Measurements from ENCODE around the gene RUNX1.
A peak's percentile ranks its signal among the peaks of the same experiment; 100 is the strongest.

Gene RUNX1

DNA sequence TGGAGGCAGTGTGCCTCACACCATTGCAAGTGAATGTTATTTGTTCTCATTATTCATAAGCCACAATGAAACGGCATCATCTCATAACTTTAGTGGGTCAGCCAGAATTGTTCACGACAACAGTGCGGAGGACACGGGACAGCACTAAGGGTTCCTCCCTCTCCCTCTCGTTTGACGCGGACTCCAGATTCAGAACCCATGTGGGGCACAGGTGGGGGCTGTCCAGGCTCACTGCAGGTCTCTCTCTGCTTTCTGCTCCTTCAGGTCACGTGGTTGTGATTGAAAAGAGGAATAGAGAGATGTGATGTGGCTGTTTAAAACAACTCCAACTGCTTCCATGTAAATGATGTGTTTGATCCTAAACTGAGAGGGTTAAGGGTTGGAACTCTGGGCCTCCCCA lies 13.5 kb downstream of the RUNX1 start:
- no peak for DNase-seq

DNA sequence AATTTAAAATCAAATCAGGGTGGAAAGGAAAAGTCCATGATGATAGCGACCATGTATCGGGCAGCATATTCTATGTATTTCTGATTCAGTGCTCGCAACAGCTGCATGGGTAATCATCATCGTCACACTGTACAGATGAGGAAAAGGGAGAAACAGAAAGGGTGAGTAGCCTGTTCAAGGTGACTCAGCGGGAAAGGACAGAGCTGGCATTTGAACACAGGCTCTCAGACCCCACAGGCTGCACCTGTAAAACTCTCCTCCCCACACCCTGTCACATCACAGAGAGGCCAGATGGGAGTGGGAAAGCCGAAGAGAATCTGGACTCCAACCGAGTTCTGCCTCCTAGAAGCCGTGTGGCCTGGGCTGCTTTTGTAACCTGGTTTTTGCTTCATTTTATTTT lies 14.0 kb downstream of the RUNX1 start:
- no peak for DNase-seq

DNA sequence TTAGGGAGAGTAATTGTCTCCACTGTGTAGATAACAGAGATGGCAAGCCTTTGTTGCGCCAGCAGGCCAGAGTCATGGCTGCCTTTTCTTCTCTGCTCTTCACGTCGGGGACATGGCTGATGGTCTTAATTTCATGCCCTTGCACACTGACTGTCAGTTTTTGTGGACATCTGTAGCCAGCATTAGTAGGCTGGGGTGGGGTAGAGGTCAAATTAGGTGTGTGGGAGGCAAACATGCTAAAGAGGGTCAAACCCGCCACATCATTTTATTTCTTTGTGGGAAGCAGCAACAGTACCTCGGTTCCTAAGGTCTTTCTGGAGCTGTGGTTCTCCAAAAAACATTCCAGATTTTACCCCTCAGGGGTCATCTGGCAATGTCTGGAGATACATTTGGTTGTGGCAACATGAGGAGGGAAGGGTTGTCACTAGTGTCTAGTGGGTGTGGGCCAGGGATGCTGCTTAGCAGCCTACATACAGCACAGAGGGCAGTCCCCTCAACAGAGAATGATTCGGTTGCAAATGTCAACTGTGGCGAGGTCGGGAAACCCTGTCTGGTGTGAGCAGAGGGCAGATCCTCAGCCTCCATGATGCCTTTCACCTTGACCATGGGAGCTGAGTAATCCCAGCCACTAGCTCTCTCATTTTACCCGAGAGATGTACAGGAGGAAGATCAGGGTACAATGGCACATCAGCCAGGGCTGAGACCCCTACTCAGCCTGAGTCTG lies 14.7 kb downstream of the RUNX1 start:
- no peak for DNase-seq

DNA sequence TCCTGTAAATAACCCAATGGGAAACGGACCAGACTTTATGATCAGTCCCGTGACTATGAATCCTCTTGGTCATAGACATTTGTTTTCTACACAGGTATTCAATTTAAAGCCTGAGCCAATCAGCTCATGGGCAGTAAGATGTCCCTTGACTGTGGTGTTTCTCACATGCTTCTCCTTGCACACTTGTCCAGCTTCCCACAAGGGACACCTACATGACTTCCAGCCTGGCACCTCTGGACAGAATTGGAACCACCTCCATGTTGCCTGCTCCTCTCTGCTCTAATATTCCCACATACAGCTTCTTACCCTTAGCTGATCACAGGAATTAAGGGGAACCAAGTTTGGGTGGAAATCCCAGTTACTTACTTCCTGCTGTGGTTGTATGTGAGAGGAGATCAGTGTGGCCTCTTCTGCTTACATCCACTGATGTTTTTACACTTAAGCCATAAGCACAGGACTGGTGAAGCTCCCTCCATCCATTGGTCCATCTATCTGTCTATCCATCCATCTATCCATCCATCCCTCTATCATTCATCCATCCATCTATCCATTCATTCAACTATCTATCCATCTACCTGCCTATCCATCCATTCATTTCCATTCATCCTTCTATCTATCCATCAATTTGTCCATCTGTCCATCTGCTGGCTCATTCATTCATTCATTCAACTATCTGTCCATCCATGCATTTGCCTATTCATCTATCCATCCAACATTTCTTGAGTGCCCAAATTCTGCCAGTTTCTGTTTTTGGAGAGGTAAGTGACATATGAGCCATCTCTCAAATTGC lies 16.4 kb downstream of the RUNX1 start:
- peak; percentile 36 to 58 for DNase-seq

DNA sequence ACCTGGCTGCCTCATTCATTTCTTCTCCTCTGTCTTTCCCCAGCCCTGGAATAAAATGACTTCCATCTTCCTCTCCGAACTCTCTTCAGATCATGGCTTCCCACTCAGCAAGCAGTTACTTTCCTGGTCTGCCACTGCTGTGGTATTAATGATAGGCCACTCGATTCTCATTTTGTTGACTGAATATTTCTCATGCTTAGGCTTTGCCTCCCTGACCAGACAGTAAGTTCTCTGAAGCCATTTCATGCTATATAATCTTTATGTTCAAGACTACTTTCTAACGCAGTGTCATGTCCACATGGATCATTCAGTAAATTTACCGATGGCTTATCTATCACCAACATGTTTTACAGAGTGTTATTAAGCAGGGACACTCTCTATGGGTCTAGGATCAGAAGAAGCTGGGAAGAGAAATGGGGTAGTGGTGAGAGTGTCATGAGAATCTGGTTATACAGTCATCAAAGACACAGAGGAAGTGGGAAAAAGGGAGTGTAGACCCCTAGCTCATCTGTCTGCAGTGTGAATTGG lies 20.6 kb downstream of the RUNX1 start:
- no peak for DNase-seq

DNA sequence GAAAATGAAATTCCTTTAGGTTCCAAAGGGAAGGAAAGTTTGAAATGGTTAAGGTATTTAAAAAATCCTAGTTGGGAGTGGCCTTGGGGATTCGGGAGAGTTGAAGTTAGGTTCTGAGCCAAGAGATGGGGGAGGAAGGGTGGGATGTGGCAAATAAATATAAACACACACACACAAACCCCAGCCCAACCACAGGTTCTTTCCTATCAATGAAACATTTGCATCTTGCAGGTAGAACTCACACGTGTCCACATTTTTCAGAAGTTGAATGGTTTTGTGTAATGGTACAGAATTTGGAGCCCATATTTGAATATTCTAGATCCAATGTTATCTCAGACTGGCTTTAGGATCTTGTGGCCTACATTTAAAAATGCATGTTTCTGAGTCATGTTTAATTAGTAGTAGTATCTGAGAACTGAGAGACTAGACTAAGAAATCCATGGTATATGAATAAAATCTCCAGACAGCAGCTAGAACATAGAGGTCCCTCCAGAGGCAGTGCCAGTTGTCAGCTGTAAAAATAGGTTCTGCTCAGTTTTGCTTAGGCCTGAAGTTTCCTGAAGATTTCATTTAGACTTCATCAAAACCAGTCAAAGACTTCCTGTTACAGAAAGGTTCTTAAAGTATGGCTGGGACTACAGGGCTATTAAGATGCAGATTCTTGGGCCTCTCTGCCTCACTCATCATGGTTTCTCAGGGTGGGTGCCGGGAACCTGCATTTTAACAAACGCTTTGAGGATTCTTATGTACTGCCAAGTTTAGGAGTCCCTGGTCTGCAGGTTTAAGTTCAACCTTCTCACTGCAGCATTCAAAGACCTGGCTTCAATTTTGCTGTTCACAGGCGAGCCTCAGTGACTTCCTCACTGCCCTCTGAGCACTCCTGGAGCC lies 21.3 kb downstream of the RUNX1 start:
- no peak for DNase-seq

DNA sequence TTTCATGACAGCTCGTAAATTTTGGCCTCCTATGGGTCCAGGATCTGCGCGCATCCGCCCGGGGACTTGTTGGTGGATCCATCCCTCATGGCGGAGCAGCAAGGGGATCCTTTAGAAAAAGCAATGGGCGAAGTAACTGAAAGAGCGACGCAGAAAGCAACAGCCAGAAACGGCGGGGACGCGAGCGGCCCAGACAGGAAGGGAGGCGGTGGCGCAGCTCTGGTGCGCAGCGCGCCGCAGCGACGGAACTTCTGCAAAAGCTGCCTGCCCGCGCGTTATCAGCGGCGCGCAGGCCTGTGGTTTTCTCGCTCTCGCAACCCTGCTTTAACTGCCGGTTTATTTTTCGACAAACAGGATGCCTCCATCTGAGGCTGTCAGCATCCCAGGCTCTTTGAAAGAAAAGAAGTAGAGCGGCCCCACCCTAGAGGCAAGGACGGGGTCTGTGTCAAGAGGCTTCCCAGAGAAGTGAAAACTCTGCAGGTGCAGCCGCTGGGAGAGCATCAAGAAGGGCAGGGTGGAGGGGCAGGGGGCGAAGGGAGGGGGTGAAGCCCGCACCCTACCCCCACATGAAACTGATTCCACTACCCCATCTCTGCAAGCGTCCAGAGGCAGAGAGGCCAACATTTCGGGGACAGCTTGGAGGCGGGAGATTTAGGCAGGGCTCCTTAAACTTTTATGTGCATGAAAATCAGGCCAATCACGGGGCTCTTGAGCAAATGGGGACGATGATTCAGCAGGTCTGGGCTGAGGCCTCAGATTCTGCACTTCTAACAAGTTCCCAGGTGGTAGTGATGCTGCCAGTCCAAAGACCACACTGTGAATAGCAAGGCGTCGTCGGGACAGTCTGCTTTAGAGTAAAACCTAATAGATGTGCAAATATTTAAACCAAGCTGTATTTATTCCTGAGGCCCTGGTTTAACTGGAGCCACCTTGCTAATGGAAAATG lies 22.2 kb downstream of the RUNX1 start:
- DNase-seq = peak; percentile 67 to 77

DNA sequence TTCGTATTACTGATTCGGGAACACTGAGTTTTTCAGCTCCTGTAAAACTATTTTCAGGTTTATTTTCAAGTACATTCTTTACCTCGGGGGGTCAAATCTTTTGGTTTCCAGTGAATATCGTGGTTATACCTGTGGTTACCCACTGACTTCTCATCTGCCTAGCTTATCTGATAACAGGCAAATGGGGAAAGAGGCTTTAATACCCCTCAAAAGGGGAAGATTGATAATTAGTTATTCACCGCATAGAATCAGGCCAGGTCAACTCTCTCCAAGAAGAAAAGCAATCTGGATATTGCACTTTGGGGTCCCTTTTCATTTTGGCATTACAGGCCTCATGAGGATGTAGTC lies 23.0 kb downstream of the RUNX1 start:
- DNase-seq = no peak

DNA sequence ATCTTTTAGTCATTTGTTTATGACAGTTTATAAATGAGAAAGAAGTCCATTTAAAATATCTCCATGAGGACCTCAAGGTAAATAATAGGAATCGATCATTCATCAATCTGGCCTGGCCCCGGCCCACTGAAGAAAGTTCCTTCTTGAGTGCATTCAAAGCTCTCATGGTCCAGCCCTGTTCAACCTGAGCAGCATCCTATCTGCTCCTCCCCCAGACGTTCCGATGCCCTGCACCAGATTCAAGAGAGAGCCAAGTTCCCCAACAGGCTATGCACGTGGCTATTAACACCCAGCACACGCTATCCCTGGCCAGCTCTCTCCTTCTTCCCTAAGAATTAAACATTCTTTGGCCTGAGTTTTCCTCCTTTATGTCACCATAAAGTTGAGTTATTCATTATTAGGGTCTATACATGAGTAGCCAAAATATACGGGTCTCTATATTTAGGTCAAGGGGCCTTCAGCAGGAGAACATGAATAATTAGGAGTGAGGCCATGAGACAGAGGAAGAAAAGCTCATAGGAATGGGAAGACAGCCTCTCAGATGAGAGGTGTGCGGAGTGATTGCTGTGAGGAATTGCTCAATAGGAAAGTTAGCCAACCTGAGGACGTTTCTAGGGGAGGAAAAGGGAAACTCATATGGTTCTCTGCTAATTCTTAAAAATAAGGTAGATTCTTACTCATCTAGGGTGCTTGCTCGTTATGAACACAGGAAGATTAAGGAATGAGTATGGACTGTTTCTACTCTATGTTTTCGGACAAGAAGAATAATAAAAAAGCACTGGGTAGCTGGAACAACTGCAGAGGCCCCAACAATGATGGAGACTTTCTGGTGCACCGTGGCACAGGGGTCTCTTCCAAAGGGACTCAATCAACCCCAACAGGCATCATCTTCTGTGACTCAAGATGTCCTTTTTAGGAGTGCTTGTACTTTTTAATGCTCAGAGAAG lies 23.6 kb downstream of the RUNX1 start:
- peak in 1 of 2 donors; percentile 42 for DNase-seq

DNA sequence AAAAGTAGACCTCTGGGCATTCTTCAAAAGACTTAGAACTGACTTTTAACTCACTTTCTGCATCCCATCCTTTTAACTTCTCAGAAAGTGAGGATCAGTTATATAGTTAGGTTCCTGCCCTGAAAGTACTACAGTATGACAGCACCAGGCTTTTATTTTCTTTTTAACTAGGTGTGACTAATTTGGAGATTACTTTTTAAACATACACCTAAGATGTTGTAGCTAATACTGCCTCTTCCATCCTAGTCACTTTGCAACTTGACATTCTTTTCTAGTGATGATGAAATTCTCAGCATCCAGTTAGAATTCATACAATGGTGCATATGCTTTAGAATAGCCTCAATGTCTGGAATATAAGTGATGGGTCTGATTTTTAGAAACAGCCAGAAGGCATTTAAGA lies 24.6 kb downstream of the RUNX1 start:
- no peak for DNase-seq

DNA sequence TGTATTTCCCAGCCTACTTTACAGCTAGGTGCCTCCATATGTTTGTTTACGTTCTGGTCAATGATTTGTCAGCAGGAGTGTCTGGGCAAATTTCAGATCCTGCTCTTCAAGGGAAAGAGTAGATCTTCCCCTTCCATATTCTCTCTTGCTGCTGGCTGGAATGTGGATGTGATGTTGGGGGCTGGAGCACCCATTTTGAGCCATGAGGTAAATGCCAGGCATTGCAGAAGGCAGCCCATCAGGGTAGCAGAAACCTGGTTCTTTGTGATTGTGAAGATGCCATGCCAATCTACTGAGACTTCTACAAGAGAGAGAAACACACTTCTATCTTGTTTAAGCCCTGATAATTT lies 25.1 kb downstream of the RUNX1 start:
- DNase-seq = no peak

DNA sequence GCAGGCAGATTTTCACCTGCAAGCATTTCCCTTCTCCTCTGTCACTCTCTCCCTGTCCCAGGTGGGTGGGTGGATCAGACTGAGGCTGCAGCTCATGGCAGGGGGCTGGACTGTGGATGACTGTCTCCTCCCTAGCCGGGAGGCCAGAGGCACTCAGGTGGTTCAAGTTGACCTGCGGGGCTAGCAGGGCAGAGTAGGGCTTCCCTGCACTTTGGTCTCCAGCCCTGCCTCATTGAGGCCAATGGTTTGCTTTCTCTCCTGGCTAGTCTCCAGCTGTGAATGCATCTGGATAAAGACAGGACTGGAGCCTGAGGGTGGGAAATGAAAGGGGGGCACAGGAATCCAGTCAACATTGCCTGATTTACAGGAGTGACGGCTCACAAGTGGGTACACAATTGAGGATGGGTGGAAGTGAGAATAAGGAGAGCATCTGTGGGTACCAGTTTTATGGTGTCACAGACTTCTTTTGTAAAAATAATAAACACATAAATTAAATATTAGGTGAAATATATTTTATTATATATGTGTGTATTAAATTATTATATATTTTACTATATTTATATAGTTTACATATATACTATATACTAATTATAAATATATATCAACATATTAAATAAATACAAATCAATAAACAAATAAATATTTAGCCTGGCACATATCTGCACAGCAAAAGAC lies 25.6 kb downstream of the RUNX1 start:
- DNase-seq = no peak

DNA sequence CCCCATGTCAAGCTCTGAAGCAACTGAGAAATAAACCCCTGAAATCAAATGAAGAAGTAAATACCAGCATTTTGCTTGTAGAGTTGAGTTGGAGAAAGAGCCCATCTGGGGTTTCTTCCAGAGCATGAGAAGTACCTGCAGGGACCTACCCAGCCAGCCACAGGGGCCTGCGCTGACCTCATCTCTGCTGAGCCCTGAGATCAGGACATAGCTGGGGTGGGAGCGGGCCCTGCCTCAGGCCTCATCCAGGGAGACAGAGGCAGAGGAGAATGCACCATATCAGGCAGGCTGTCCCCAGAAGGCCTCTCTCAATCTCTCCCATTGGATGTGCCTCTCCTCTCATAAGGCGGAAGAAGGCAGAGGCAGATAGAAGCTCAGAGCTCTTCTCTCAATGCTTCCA lies 27.6 kb downstream of the RUNX1 start:
- no peak for DNase-seq

DNA sequence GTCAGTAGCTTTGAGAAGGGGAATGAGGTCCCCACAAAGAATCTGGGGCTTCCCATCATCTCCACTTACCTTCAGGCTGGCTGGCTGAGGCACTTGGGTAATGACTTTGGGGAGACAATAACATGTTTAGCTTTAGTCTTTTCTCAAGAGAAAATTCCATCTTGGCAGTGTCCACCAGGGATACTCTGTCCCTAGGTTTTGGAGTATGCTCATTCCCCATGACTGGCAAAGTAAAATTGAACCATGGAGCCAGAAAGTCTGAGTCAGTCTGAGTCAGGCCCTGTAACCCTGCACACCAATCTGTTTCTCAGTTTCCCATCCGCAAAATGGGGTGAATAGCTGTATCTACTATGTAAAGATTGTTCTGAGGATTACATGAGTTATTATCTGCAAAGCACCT lies 28.2 kb downstream of the RUNX1 start:
- DNase-seq = no peak

DNA sequence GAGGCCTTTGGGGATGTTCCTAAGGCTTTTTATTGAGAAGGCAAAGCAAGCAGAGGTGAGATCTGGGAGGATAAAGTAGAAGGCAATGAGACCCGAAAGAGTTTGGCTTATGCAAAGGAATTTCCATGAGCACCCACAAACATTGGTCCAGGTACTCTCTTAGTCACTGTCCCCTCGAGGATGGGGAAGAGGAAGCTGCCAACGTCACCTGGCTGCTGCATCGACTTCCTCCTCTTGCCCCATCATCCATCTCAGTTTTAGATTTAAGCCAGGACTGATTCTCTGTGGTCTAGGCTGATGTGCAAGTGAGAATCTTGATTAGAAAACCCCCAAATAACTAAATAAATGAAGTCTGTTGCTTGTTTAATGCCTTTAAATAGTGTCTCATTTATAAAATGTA lies 28.7 kb downstream of the RUNX1 start:
- DNase-seq = no peak

DNA sequence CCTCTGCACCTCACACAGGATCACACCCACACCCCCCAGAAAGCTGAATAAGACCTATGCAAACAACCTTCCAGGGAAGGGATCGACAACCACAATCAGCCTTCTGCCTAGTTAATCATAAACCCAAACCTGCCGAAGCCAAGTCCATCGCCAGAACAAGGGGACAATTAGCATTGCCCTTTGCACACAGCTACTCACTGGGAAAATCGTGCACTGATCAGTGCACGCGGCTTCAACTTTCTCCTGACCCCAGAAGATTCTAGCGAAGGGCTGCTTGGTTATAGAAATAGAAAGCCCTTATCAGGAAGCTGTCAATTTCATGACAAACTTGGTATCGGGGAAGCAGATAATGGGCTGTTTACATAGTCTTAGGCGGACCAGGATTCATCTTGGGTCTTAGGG lies 29.5 kb downstream of the RUNX1 start:
- no peak for DNase-seq

DNA sequence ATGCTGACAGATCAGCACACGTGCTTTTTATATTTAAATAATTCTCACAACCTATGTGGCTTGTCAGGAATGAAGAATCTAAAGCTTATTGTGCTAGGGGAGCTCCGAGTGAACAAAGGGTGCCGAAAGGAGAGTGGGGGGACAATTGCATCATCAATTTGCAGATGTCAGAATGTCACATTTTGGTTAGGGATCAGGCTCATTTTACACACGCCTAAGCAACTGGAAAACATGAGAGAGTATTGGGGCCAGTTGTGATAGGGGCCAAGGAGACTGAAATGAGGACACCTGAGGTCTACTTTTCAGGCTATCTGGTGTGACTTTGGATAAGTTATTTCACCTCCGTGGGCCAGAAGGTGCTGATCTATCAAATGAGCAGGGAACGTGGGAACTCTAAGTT lies 31.8 kb downstream of the RUNX1 start:
- DNase-seq = no peak

DNA sequence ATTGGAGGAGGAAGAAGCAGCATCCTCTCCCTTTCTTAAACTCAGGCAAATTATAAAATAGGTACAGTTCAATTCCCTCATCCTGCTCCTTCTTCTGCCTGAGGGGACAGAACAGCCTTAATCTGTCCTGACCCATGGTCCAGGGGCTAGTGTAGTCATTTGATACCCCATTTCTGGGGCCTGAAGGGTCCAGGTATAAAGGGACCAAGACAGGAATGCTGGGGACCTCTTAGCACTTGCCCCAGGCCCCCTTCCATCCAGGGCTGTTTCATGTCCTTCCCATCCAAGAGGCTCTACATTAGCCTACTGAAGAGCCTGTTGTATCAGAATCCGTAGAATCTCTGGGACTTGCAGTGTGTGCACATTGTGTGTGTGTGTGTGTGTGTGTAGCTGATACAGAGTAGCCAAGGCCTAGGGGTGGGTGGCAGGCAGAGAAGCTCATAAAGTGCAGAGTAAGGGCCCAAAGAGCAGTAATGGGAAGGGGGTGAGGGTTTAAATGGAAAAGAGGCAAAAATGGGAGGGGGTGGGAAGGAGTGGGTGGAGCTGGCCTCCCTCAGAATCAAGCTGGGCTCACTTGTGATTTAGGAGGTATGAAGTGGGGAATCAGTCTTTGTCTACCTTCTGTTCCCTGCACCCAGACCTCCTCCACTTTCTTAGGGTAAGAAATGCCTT lies 32.4 kb downstream of the RUNX1 start:
- DNase-seq = no peak

DNA sequence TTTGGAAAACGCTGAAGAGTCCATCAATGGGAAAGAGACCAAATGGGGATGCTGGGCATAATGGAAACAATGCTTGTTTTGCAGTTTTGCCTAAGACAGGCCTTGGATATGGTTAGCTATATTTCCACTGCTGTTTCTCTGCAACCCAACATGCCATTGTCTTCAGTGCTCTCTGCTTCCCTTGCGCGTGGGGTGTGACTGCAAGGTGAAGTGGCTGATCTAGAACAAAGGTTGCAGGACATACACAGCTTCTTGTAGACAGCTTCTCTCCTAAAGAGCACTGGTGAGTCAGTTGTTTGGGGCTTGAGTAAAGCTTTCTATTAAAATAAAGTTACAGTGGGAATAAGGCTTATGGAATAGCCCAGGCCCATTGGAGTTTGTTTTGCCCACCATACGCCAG lies 33.0 kb downstream of the RUNX1 start:
- no peak for DNase-seq

DNA sequence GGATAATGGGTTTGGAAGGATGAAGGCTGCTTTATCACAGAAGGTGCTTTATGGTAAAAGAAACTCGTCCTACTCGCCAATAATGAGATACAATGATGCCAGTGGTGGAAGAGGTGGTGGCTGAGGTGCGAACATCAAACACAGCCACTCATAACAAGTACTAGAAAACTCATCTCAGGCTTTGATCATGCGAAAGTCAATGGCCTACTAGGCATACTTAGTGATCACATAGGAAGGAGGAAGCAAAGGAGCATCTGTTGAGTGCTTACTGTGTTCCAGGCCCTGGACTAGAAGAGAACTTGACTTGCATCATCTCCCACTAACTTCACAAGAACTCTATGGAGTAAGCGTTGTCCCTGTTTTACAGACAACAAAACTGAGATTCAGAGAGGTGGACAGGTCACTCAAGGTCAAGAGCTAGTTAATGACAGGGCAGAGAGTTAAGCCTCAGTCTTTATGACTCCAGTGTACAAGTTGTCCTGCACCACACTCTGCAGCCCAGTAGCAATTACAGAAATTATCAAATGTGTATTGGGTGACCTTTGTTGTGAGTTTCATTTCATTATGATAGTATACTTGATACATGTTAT lies 33.6 kb downstream of the RUNX1 start:
- DNase-seq = no peak
